HK-2 (cell line): Measurements from ENCODE around the gene TRIM10.
"Not testable (repeated sequence)": the region's sequence is repeated elsewhere in the genome, so short reads cannot be mapped to it uniquely, and the experiment has no call there.

Source experiments
- DNase-seq: peaks from one replicate; pipeline ENCODE4 v3.0.0-alpha.2; 2018; ENCODE audit not compliant: unreplicated experiment

The TRIM10 gene

DNA sequence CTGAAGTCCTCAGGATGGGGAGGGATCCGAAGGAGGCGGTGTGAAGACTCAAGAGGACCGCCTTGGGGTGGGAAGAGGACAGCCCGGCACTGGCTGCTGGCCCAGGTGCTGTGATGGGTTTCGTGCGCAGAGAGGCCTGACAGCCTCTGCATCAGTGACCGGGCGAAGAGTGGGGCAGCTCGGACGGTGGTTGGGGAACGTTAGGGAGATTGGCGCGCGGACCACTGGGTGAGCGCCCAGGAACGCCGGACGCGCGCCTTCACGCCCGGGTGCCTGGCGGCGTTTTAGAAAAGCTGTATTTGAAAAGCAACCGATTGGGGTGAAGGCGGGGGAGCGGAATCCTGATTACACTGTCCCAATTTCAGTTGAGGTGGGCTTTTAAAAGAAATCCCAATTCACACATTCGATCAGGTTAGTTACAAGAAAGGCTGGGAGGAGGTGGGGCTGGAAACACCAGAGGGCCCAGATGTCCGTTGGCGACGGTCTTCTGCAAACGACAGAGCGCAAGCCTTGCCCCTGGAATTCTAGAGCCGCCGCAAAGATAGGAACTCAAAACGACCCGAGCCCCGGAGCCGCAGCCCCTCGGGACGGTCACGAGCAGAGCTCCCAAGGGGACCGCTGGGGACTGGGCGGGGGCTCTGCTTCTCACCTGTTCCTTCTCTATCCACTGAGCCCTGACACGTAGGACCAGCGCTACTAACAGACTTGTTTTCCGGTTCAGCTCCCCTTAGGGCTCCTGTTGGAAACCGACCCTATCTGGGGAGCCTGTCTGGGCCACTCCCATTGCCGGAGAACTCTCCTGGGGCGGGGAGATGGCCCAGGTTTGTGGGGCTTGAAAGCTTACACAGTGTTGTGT, 33.5 kb downstream of the TRIM10 start:
- no peak for DNase-seq

GRCh38 chr6:30122515-30122914, 38.5 kb downstream of the TRIM10 start:
- DNase-seq: no peak

- no peak for DNase-seq
Observed at GRCh38 chr6:30121446-30122366, 39.3 kb downstream of the TRIM10 start.

DNA sequence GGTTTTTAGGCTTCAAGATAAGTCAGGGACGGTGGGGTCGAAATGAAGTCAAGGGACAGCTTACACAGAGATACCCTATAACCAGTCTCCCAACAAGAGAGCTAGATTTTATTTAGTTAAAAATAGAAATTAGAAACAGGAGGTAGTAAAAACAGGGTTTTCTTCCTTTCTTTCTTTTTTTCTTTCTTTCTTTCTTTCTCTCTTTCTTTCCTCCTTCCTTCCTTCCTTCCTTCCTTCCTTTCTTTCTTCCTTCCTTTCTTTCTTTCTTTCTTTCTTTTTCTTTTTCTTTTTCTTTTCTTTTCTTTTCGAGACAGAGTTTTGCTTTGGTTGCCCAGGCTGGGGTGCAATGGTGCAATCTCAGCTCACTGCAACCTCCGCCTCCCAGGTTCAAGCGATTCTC, 42.3 kb downstream of the TRIM10 start:
- DNase-seq: not testable (repeated sequence)

GRCh38 chr6:30116724-30117123, 44.3 kb downstream of the TRIM10 start:
- no peak for DNase-seq

GRCh38 chr6:30113841-30114240, 47.2 kb downstream of the TRIM10 start:
- no peak for DNase-seq

DNA sequence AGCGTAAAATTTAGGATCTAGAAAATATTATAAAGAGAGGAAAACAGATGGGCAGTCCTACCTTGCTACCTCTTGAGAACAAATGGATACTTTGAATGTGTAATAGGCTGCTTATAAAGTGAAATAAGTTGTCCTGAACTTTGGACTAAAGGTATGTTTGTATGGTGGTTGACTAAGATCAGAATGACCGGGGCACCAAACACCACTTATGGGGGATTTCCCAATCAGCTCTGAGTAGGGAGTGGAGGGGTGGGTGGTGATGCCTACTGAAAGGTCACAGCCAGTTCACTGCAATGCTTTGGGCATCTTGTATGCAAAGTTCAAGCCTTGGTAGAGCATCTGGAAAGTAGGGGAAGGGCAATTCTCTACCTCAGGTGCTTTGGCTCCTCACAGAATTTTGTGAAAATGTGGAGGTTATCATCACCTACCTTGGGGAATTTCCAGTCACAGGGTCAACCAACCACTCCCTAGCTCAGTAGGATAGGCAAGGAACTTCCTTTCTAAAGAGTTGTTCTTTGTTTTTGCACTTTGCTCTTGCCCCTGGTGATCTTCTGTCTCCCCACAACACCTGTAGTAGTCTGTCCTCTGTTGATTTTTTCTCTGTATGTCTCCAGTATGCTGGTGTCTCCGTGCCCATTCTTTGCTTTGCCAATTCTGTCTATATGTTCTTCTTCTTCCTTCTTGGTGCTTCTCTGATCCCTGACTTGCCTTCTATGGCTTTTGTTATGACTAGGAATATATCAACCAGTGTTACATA, 47.8 kb downstream of the TRIM10 start, which contains the start of gene TRIM31:
TSS of gene TRIM31 (minus strand) at position 88 of the 757 bp plus-strand sequence. CDS start 285 bp downstream, outside the sequence.
- DNase-seq: no peak

- no peak for DNase-seq
Observed at GRCh38 chr6:30112402-30112994, 48.5 kb downstream of the TRIM10 start.

GRCh38 chr6:30111266-30111856, 49.6 kb downstream of the TRIM10 start:
- DNase-seq: no peak

- DNase-seq: no peak
Observed at GRCh38 chr6:30104661-30105060, 56.4 kb downstream of the TRIM10 start.

DNA sequence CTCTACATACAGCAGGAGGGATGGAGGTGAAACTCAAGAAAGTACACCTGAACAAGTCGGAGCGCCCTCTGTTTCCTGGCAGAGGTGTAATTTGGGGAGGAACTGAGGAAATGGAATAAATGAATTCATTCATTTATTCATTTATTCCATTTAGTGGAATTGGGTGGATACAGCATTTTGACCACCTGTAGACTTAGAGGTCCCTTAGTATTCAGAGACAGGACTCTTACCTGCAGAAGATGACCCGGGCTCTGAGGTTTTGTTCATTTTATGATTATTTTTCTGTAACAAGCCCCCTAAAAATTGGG, 57.2 kb downstream of the TRIM10 start:
- no peak for DNase-seq

DNA sequence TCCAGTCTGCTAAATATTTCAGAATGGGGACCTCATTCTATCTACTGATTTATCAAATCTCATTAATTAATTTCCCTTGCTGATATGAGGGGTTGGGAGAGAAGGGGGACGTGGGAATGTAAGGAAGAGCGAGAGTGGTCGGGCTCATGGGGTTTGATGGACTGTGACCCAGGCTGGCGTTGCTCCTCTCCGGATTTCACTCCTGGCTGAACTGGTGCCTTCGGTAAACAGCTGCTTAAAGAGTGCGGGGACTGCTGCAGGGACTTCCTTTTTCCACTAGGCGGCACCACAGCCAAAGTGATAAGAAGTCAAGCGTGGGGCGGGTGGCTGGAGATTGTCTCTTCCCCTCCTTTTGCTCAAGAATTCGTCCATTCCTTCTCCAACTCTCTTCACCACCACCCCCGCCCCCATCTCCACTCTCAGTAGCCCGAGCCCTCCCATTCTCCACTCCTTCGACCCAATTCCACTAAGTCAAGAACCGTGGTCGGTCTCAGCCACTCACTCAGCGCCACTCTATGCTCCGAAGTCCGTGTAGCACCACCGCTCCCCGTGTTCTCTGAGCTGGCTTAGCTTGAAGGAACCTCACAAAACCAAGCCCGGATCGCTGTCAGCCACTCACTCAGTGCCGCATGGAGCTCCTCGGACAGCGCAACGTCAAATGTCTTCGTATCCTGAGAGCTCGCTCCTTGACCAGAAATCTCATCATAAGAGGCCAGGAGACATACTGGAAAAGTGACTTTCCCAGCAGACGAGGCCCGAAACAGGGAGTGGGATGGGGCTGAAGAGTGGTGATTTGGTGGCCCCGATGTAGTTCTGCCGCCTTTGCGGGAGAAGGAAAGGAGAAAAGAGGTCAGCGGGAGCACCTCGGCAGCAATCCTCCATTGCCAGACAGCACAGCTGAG, 57.8 kb downstream of the TRIM10 start:
- peak; percentile 84 for DNase-seq

DNA sequence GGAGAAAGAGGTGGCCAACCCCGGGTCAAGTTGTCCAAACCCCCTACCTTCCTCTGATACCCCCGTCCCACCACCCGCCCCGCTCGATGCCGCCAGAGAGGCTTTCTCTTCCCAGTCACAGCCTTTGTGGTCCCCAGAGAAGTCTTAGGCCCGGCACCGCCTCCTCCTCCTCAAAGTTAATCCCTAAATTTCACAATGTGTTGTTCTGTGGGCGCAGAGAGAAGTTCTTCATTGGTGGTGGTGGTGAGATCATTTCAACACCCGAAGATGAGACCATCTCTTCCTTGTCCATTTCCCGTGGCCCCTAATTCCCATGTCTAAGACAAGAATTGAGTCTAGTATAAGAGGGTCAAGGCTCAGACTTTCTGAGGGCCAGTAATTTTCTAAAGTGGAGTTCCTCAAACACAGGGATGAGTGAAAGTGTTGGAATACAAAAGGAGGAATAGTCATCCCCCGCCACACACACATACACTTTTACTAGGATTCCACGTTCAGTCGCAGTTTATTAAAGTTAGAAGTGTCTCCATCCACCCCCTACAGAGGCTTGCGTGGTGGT, 58.5 kb downstream of the TRIM10 start:
- DNase-seq: no peak
